SH-SY5Y (cell line): ENCODE data around the gene REM2.

ENCODE experiments used
- GATA2 ChIP-seq: IDR thresholded peaks from 2 replicates; pipeline ENCODE4 v1.6.1; 2011; ENCODE audit warnings: mild to moderate bottlenecking, low read depth, low read length
- GATA3 ChIP-seq: IDR thresholded peaks from 2 replicates; pipeline ENCODE4 v1.6.1; 2011; ENCODE audit warnings: low read depth, mild to moderate bottlenecking, low read length, moderate library complexity

GRCh38 chr14:22908601-22909000, 25.6 kb downstream of the REM2 start:
- TF ChIP-seq GATA2: no peak
- TF ChIP-seq GATA3: no peak
